H1 (cell line): ENCODE data around the gene BSN. TPM values are rescaled to one million over a fixed set of nuclear protein-coding genes. Genes with fewer than 3 reads are reported as not detected.

ENCODE experiments used
- CTCF ChIA-PET: fragments of 300-600 bp; sonication (Branson Sonifier 250); formaldehyde crosslinking; loops from one replicate; lab custom pipeline; 2021; ENCODE audit not compliant: partially characterized antibody; lab: Charles Lee
- POLR2A ChIA-PET: fragments of 300-600 bp; sonication (Branson Sonifier 250); formaldehyde crosslinking; loops from one replicate; lab custom pipeline; 2021; ENCODE audit warnings: inconsistent platforms; ENCODE audit not compliant: partially characterized antibody; lab: Charles Lee
- DNase-seq, 2 experiments: peaks; one replicate each; pipeline versions ENCODE4 v3.0.0 to v3.0.0-alpha.2; 2010 to 2022; ENCODE audit warnings: low spot score in 2 of 2, low read depth in 1 of 2, mixed read lengths in 1 of 2
- FAIRE-seq: peaks from 2 replicates; lab custom pipeline; 2011; peaks lifted over from hg19 to GRCh38; lab: Jason Lieb, UNC
- H2AFZ ChIP-seq: 2 replicates; pipeline ENCODE4 v1.8.1; 2012; ENCODE audit warnings: low read length, inconsistent platforms
- H2AK5ac ChIP-seq: 2 replicates; pipeline ENCODE4 v1.6.1; 2013; ENCODE audit warnings: low read depth, low read length
- H2BK120ac ChIP-seq: replicated peaks from 2 replicates; pipeline ENCODE3; 2013; ENCODE audit warnings: low read depth, low read length, inconsistent platforms
- H2BK12ac ChIP-seq: 2 replicates; pipeline ENCODE4 v1.6.1; 2013; ENCODE audit warnings: low read depth, low read length
- H2BK15ac ChIP-seq: 2 replicates; pipeline ENCODE4 v1.6.1; 2013; ENCODE audit warnings: low read length
- H2BK20ac ChIP-seq: 2 replicates; pipeline ENCODE4 v1.6.1; 2013; ENCODE audit warnings: low read length
- H2BK5ac ChIP-seq: 2 replicates; pipeline ENCODE4 v1.6.1; 2013; ENCODE audit warnings: low read depth, low read length
- H3K14ac ChIP-seq: 2 replicates; pipeline ENCODE4 v1.6.1; 2013; ENCODE audit warnings: inconsistent platforms; ENCODE audit not compliant: insufficient read length
- H3K18ac ChIP-seq: 2 replicates; pipeline ENCODE4 v1.6.1; 2013; ENCODE audit warnings: low read length; ENCODE audit errors: extremely low read depth
- H3K23ac ChIP-seq: 2 replicates; pipeline ENCODE4 v1.6.1; 2013; ENCODE audit warnings: inconsistent platforms; ENCODE audit not compliant: insufficient read length
- H3K23me2 ChIP-seq: 2 replicates; pipeline ENCODE4 v1.6.1; 2013; ENCODE audit warnings: low read depth, low read length
- H3K27ac ChIP-seq: 2 replicates; pipeline ENCODE4 v1.6.1; 2011; ENCODE audit warnings: low read depth, low read length, inconsistent platforms
- H3K27me3 ChIP-seq, 4 experiments: replicated peaks in 1 of 4; 1 replicate in 1 of 4; 2 replicates in 3 of 4; pipeline versions ENCODE4 v1.6.1 to v1.8.1; 2011 to 2013; ENCODE audit warnings: low read length in 3 of 4, mild to moderate bottlenecking in 3 of 4, inconsistent platforms in 2 of 4, mixed read lengths in 2 of 4, moderate library complexity in 1 of 4; ENCODE audit not compliant: control insufficient read depth in 3 of 4, insufficient read depth in 3 of 4; ENCODE audit errors: extremely low read depth in 1 of 4
- H3K36me3 ChIP-seq, 4 experiments: 2 replicates each; pipeline versions ENCODE4 v1.6.1 to v1.8.1; 2011 to 2013; ENCODE audit warnings: mild to moderate bottlenecking in 4 of 4, low read length in 3 of 4, moderate library complexity in 2 of 4, control low read depth in 1 of 4, inconsistent platforms in 1 of 4; ENCODE audit not compliant: insufficient read depth in 4 of 4, control insufficient read depth in 2 of 4
- H3K4ac ChIP-seq: replicated peaks from 2 replicates; pipeline ENCODE3; 2013; ENCODE audit warnings: low read length, low read depth, mixed read lengths, inconsistent platforms; ENCODE audit not compliant: insufficient read length
- H3K4me1 ChIP-seq, 4 experiments: replicated peaks in 1 of 4; 1 replicate in 1 of 4; 2 replicates in 3 of 4; pipeline versions ENCODE4 v1.6.1 to v1.8.1; 2011 to 2013; ENCODE audit warnings: low read length in 3 of 4, inconsistent platforms in 2 of 4, mixed read lengths in 1 of 4; ENCODE audit not compliant: insufficient read depth in 4 of 4, control insufficient read depth in 3 of 4
- H3K4me2 ChIP-seq, 2 experiments: 2 replicates each; pipeline versions ENCODE4 v1.6.1 to v1.8.1; 2011 to 2013; ENCODE audit warnings: low read depth in 2 of 2, low read length in 2 of 2, control low read depth in 1 of 2, inconsistent platforms in 1 of 2, mild to moderate bottlenecking in 1 of 2; ENCODE audit not compliant: insufficient read depth in 1 of 2
- H3K4me3 ChIP-seq, 4 experiments: fragments of 200-600, 300-600 bp in 1 of 4; sonication (generic), shearing (Covaris generic), sonication (Bioruptor Twin) in 1 of 4; 2 replicates each; pipeline versions ENCODE4 v1.5.1 to v1.8.1; 2011 to 2016; ENCODE audit warnings: low read length in 4 of 4, low read depth in 3 of 4, control low read depth in 2 of 4, inconsistent platforms in 2 of 4, mild to moderate bottlenecking in 2 of 4, mixed read lengths in 1 of 4, moderate library complexity in 1 of 4; ENCODE audit not compliant: insufficient read depth in 2 of 4; ENCODE audit errors: extremely low read depth in 1 of 4
- H3K56ac ChIP-seq: replicated peaks from 2 replicates; pipeline ENCODE3; 2013; ENCODE audit warnings: low read depth, mild to moderate bottlenecking, mixed read lengths, low read length, inconsistent platforms; ENCODE audit not compliant: insufficient read length
- H3K79me1 ChIP-seq: 2 replicates; pipeline ENCODE4 v1.6.1; 2013; ENCODE audit warnings: low read depth, low read length, control low read depth
- H3K79me2 ChIP-seq, 2 experiments: 2 replicates each; pipeline versions ENCODE4 v1.6.1 to v1.8.1; 2012 to 2013; ENCODE audit warnings: low read length in 2 of 2, mild to moderate bottlenecking in 2 of 2, inconsistent platforms in 1 of 2; ENCODE audit not compliant: insufficient read depth in 2 of 2, control insufficient read depth in 1 of 2
- H3K9ac ChIP-seq, 4 experiments: replicated peaks in 1 of 4; 1 replicate in 1 of 4; 2 replicates in 3 of 4; pipeline versions ENCODE4 v1.6.1 to v1.8.1; 2011 to 2013; ENCODE audit warnings: low read depth in 3 of 4, low read length in 3 of 4, control low read depth in 2 of 4, mild to moderate bottlenecking in 2 of 4, moderate library complexity in 2 of 4, inconsistent platforms in 1 of 4; ENCODE audit errors: extremely low read depth in 1 of 4
- H3K9me3 ChIP-seq, 2 experiments: 2 replicates each; pipeline versions ENCODE4 v1.6.1 to v1.8.1; 2012 to 2013; ENCODE audit warnings: mild to moderate bottlenecking in 2 of 2, moderate library complexity in 2 of 2, control low read depth in 1 of 2, inconsistent platforms in 1 of 2, low read depth in 1 of 2, low read length in 1 of 2, mixed read lengths in 1 of 2; ENCODE audit not compliant: insufficient read depth in 2 of 2
- H4K20me1 ChIP-seq, 2 experiments: replicated peaks in 1 of 2; 2 replicates each; pipeline versions ENCODE3 to v1.8.1; 2011 to 2013; ENCODE audit warnings: inconsistent platforms in 2 of 2, low read length in 2 of 2, mild to moderate bottlenecking in 1 of 2; ENCODE audit not compliant: insufficient read depth in 2 of 2, control insufficient read depth in 1 of 2
- H4K5ac ChIP-seq: 2 replicates; pipeline ENCODE4 v1.6.1; 2013; ENCODE audit warnings: low read length, low read depth, mixed read lengths, inconsistent platforms; ENCODE audit not compliant: insufficient read length
- H4K8ac ChIP-seq: 2 replicates; pipeline ENCODE4 v1.8.0; 2013; ENCODE audit warnings: mild to moderate bottlenecking, moderate library complexity, low read length, inconsistent platforms; ENCODE audit not compliant: insufficient read depth; ENCODE audit errors: extremely low read depth
- H4K91ac ChIP-seq: replicated peaks from 2 replicates; pipeline ENCODE3; 2013; ENCODE audit warnings: low read length, mixed read lengths, inconsistent platforms; ENCODE audit not compliant: insufficient read length
- GABPA ChIP-seq: IDR thresholded peaks from 2 replicates; pipeline ENCODE4 v1.6.1; 2011; ENCODE audit warnings: mild to moderate bottlenecking, low read length, moderate library complexity, borderline replicate concordance; ENCODE audit not compliant: insufficient read depth
- HDAC6 ChIP-seq: IDR thresholded peaks from one replicate; pipeline ENCODE4 v1.7.1; 2012; ENCODE audit warnings: low read depth, mild to moderate bottlenecking, inconsistent platforms, low read length, moderate library complexity
- NANOG ChIP-seq: IDR thresholded peaks from 2 replicates; pipeline ENCODE4 v1.6.1; 2011; ENCODE audit warnings: low read length, low read depth, mild to moderate bottlenecking, inconsistent platforms; ENCODE audit not compliant: insufficient read depth, poor library complexity, severe bottlenecking
- PHF8 ChIP-seq: fragments of 200-600 bp; sonication (generic); conservative IDR thresholded peaks from 2 replicates; pipeline ENCODE4 v1.7.1; 2012; ENCODE audit warnings: low read depth, mild to moderate bottlenecking, inconsistent platforms, low read length, moderate library complexity
- SP4 ChIP-seq: IDR thresholded peaks from 2 replicates; pipeline ENCODE4 v1.6.1; 2012; ENCODE audit warnings: low read length, inconsistent platforms
- TAF1 ChIP-seq: IDR thresholded peaks from 2 replicates; pipeline ENCODE4 v1.6.1; 2011; ENCODE audit warnings: mild to moderate bottlenecking, low read depth, low read length
- ZNF274 ChIP-seq: IDR thresholded peaks from 2 replicates; pipeline ENCODE4 v1.7.0; 2012; ENCODE audit warnings: low read length, borderline replicate concordance; ENCODE audit errors: extremely low read depth
- WGBS, 2 experiments: shearing (Covaris generic) in 1 of 2; methylation state at CpG; one replicate each; pipeline versions ENCODE4 v1.1.6 to v1.1.7; 2013 to 2015; ENCODE audit warnings: low lambda C conversion rate in 2 of 2, mixed read lengths in 2 of 2, inconsistent platforms in 1 of 2, low coverage in 1 of 2, missing lambda C conversion rate in 1 of 2; ENCODE audit not compliant: insufficient replicate concordance in 2 of 2, insufficient coverage in 1 of 2, insufficient read length in 1 of 2; ENCODE audit errors: extremely low coverage in 1 of 2, missing lambda C conversion rate in 1 of 2; 5-methylcytosine and 5-hydroxymethylcytosine counted together
- polyA plus RNA-seq, 7 experiments: library from polyadenylated mRNA; depleted of rRNA in 3 of 7; stranded (reverse) in 5 of 7; unstranded in 2 of 7; fragments of >200 nt in 5 of 7; fragments of 200-250 nt in 2 of 7; gene quantifications; 1 replicate in 5 of 7; 2 replicates in 1 of 7; 4 replicates in 1 of 7; pipeline versions ENCODE4 v1.2.1 to v1.2.3, GENCODE V29; 2011 to 2013; ENCODE audit warnings: missing spikeins in 2 of 7, mixed read lengths in 2 of 7
- total RNA-seq: library from RNA; stranded (reverse); fragmentation: NEBNext Ultra II Directional; extraction: Animal tissue kit (Norgen Biotek cat#: 25700); gene quantifications from 2 replicates; pipeline ENCODE4 v1.2.1, GENCODE V29; 2021

BSN gene
- total and polyA plus RNA-seq, 2 of the 8 experiments (the other 6 are each of a cell fraction or from before 2014, with no cell fraction given) = 0.60 to 3.0 TPM

DNA sequence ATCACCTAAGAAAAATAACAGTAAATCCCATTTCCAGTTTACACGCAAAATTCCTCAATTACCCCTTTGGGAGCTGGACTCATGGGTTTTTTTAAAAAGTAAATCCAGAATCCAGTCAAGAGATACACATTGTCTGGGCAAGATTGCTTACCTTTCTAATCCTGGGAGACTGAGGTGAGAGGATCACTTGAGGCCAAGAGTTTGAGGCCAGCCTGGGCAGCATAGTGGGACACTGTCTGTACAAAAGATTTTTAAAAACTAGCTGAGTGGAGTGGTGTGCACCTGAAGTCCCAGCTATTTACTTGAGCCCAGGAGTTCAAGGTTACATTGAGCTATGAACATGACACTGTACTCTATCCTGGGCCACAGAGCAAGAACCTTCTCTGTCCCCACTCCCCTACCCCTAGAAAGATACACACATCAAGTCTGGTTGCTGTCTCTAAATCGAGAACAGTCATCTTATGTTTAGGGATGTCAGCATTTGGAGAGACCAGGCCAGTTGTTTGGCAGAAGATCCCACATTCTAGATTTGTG is 45.2 kb upstream of the BSN start:
- no peaks in the 10 kb centered on the region for H3K27me3 ChIP-seq
- no peak overlapping the region for H3K56ac ChIP-seq
- no peak overlapping the region for H3K27ac ChIP-seq
- H3K4me3 ChIP-seq = no peak overlapping the region
- no peak overlapping the region for H3K23ac ChIP-seq
- no peak overlapping the region for H3K18ac ChIP-seq
- H2AFZ ChIP-seq = no peak overlapping the region
- H4K91ac ChIP-seq = no peak overlapping the region
- WGBS, 2 experiments = 43% methylated on average over 2 of the region's 2 CpGs; no CpG with 5 or more reads in 1 of the 2 experiments
- H3K79me2 ChIP-seq = peaks cover 0 to 39% of the 10 kb centered on the region in 2 experiments; a peak in 2 of 4 replicates
- no peak overlapping the region for H3K4me2 ChIP-seq
- peaks cover 2 to 3% of the 10 kb centered on the region in 2 experiments for H4K20me1 ChIP-seq
- no peak overlapping the region for H2BK15ac ChIP-seq
- H3K9me3 ChIP-seq = no peaks in the 10 kb centered on the region
- H2BK120ac ChIP-seq = no peak overlapping the region
- FAIRE-seq = no peak
- H2AK5ac ChIP-seq = no peak overlapping the region
- no peak overlapping the region for H3K9ac ChIP-seq
- ChIA-PET CTCF (interaction anchor here (1.5 to 1.7 kb wide), 2 partner anchors 10 to 31 kb away, joined by 3 to 9 read pairs; no protein-coding TSS in a partner anchor), POLR2A (interaction anchor here (1.2 to 1.5 kb wide), 2 partner anchors 13 to 19 kb away, joined by 3 to 4 read pairs; no protein-coding TSS in a partner anchor)
- no peak overlapping the region for H4K8ac ChIP-seq
- H3K23me2 ChIP-seq = no peaks in the 10 kb centered on the region
- no peak overlapping the region for H2BK5ac ChIP-seq
- peaks cover 5 to 35% (median 22%) of the 10 kb centered on the region in 4 experiments; a peak in 6 of 8 replicates for H3K36me3 ChIP-seq
- H4K5ac ChIP-seq = no peak overlapping the region
- DNase-seq = no peak
- no peaks in the 10 kb centered on the region for H3K4me1 ChIP-seq
- H2BK12ac ChIP-seq = no peak overlapping the region
- H2BK20ac ChIP-seq = no peak overlapping the region
- H3K4ac ChIP-seq = no peak overlapping the region
- no peaks in the 10 kb centered on the region; the same call in 1 of the 2 replicates for H3K79me1 ChIP-seq
- no peak overlapping the region for H3K14ac ChIP-seq
- TF ChIP-seq PHF8 (no peak), GABPA (no peak), SP4 (no peak), HDAC6 (no peak), TAF1 (no peak), NANOG (no peak), ZNF274 (no peak)
